Measurements from ENCODE around the gene GRIP1.

The GRIP1 gene

GRCh38 chr12:66398931-66399910, 279.7 kb downstream of the GRIP1 start:
- H3K27me3 ChIP-seq = no peaks in the 10 kb centered on the region
- H3K36me3 ChIP-seq = no peaks in the 10 kb centered on the region
- H4K20me1 ChIP-seq = no peaks in the 10 kb centered on the region
- TF ChIP-seq Cebpa-rat (IDR thresholded peaks at IDR 0.05) = no peak
- no peak overlapping the region for H3K9ac ChIP-seq
- no peaks in the 10 kb centered on the region for H3K9me3 ChIP-seq (replicated peaks in 1 of 11)
- no peak overlapping the region for H3K27ac ChIP-seq
- no peak overlapping the region for H3K4me3 ChIP-seq
- peaks cover 0 to 14% (median 2%) of the 10 kb centered on the region in 10 experiments; a peak in 8 of 20 replicates for H3K4me1 ChIP-seq
- H3K4me2 ChIP-seq = peak overlapping the region in 3 of 11 experiments; percentile 19 to 42 (median 19); a peak in 4 of 22 replicates

GRCh38 chr12:66397574-66398290, 281.1 kb downstream of the GRIP1 start:
- Histone ChIP-seq H3K27me3 (no peaks in the 10 kb centered on the region), H3K4me2 (0 out of 22 replicates have a peak overlapping the region, but pooled peaks of 1 of the 11 experiments have one; percentile 42), H3K4me1 (peaks cover 0 to 15% (median 2%) of the 10 kb centered on the region in 10 experiments; a peak in 8 of 20 replicates), H3K9ac (no peak overlapping the region), H4K20me1 (no peaks in the 10 kb centered on the region), H3K36me3 (no peaks in the 10 kb centered on the region), H3K9me3 (replicated peaks in 1 of 11) (no peaks in the 10 kb centered on the region), H3K4me3 (no peak overlapping the region), H3K27ac (no peak overlapping the region)
- no peak for TF ChIP-seq Cebpa-rat (IDR thresholded peaks at IDR 0.05)

- Histone ChIP-seq H3K9ac (no peak overlapping the region), H3K4me1 (peaks cover 0 to 24% (median 4%) of the 10 kb centered on the region in 10 experiments; a peak in 14 of 20 replicates), H3K4me2 (no peak overlapping the region), H3K27ac (no peak overlapping the region), H4K20me1 (no peaks in the 10 kb centered on the region), H3K9me3 (replicated peaks in 1 of 11) (no peaks in the 10 kb centered on the region), H3K4me3 (no peak overlapping the region), H3K27me3 (no peaks in the 10 kb centered on the region), H3K36me3 (peaks cover 0 to 13% (median 0%) of the 10 kb centered on the region in 11 experiments; a peak in 2 of 22 replicates)
- no peak for TF ChIP-seq Cebpa-rat (IDR thresholded peaks at IDR 0.05)
These were observed 285.0 kb downstream of the GRIP1 start for GRCh38 chr12:66393890-66394289.

- H3K4me1 ChIP-seq = peaks cover 0 to 23% (median 10%) of the 10 kb centered on the region in 10 experiments; a peak in 14 of 20 replicates
- no peak for TF ChIP-seq Cebpa-rat (IDR thresholded peaks at IDR 0.05)
These were observed 286.5 kb downstream of the GRIP1 start for GRCh38 chr12:66392266-66392915.

GRCh38 chr12:66388517-66388916, 290.4 kb downstream of the GRIP1 start:
- peaks cover 0 to 13% (median 6%) of the 10 kb centered on the region in 11 experiments; a peak in 4 of 22 replicates for H3K36me3 ChIP-seq
- H4K20me1 ChIP-seq = no peaks in the 10 kb centered on the region
- H3K27ac ChIP-seq = peak overlapping the region in 8 of 11 experiments; percentile 37 to 67 (median 50); a peak in 12 of 22 replicates
- H3K9ac ChIP-seq = 0 out of 22 replicates have a peak overlapping the region, but pooled peaks of 1 of the 11 experiments have one; percentile 20
- peaks cover 0 to 12% (median 10%) of the 10 kb centered on the region in 11 experiments; a peak in 17 of 22 replicates for H3K9me3 ChIP-seq (replicated peaks in 1 of 11)
- H3K27me3 ChIP-seq = no peaks in the 10 kb centered on the region
- H3K4me1 ChIP-seq = peaks cover 0 to 23% (median 10%) of the 10 kb centered on the region in 10 experiments; a peak in 13 of 20 replicates
- TF ChIP-seq Cebpa-rat (IDR thresholded peaks at IDR 0.05) = no peak
- H3K4me2 ChIP-seq = peak overlapping the region in 7 of 11 experiments; percentile 27 to 73 (median 55); a peak in 12 of 22 replicates
- no peak overlapping the region for H3K4me3 ChIP-seq

More at GRCh38 chr12:66392266-66392915, 286.5 kb downstream of the GRIP1 start:
- H4K20me1 ChIP-seq = no peaks in the 10 kb centered on the region
- peaks cover 0 to 4% (median 4%) of the 10 kb centered on the region in 11 experiments; a peak in 15 of 22 replicates for H3K9me3 ChIP-seq (replicated peaks in 1 of 11)
- H3K36me3 ChIP-seq = peaks cover 0 to 13% (median 0%) of the 10 kb centered on the region in 11 experiments; a peak in 3 of 22 replicates
- H3K27me3 ChIP-seq = no peaks in the 10 kb centered on the region
- peak overlapping the region in 3 of 11 experiments; percentile 23 to 66 (median 66); a peak in 6 of 22 replicates for H3K4me2 ChIP-seq
- no peak overlapping the region for H3K27ac ChIP-seq
- no peak overlapping the region for H3K4me3 ChIP-seq
- no peak overlapping the region for H3K9ac ChIP-seq

- Histone ChIP-seq H3K27me3 (no peaks in the 10 kb centered on the region), H3K27ac (peak overlapping the region in 1 of 11 experiments; percentile 29; a peak in 1 of 22 replicates), H3K36me3 (peaks cover 0 to 8% (median 4%) of the 10 kb centered on the region in 11 experiments; a peak in 4 of 22 replicates), H3K9me3 (replicated peaks in 1 of 11) (peaks cover 0 to 12% (median 10%) of the 10 kb centered on the region in 11 experiments; a peak in 17 of 22 replicates), H3K4me2 (no peak overlapping the region), H3K4me3 (no peak overlapping the region), H4K20me1 (no peaks in the 10 kb centered on the region), H3K4me1 (peaks cover 0 to 18% (median 10%) of the 10 kb centered on the region in 10 experiments; a peak in 13 of 20 replicates), H3K9ac (no peak overlapping the region)
- TF ChIP-seq Cebpa-rat (IDR thresholded peaks at IDR 0.05) = no peak
These were observed 291.8 kb downstream of the GRIP1 start for GRCh38 chr12:66387117-66387516.

- peak overlapping the region in 2 of 11 experiments; percentile 5 to 54; a peak in 3 of 22 replicates for H3K4me2 ChIP-seq
- no peaks in the 10 kb centered on the region for H4K20me1 ChIP-seq
- TF ChIP-seq Cebpa-rat (IDR thresholded peaks at IDR 0.05) = peak in 5 of 11 experiments; percentile 14 to 62 (median 33); a peak in 5 of 22 replicates
- H3K9ac ChIP-seq = no peak overlapping the region
- H3K27ac ChIP-seq = no peak overlapping the region
- H3K4me1 ChIP-seq = peaks cover 0 to 35% (median 5%) of the 10 kb centered on the region in 10 experiments; a peak in 9 of 20 replicates
- H3K4me3 ChIP-seq = no peak overlapping the region
- no peaks in the 10 kb centered on the region for H3K9me3 ChIP-seq (replicated peaks in 1 of 11)
- no peaks in the 10 kb centered on the region for H3K27me3 ChIP-seq
- H3K36me3 ChIP-seq = 0 out of 22 replicates have a peak, but pooled peaks cover 0 to 5% (median 0%) of the 10 kb centered on the region in 11 experiments
These were observed 297.9 kb downstream of the GRIP1 start for GRCh38 chr12:66380769-66381535.

Measured in BLaER1 treated with 17β-estradiol and CSF1 and Interleukin-3, amounts not matched to agents 10 nM and 100 nM (cell line).